Measurements from ENCODE around the gene PLXNA4.

- TF ChIP-seq MAFG (tag; conservative IDR thresholded peaks at IDR 0.05), result no peak
- no peak for TF ChIP-seq ARNT (IDR thresholded peaks at IDR 0.05)
- TF ChIP-seq, protein P1, sequence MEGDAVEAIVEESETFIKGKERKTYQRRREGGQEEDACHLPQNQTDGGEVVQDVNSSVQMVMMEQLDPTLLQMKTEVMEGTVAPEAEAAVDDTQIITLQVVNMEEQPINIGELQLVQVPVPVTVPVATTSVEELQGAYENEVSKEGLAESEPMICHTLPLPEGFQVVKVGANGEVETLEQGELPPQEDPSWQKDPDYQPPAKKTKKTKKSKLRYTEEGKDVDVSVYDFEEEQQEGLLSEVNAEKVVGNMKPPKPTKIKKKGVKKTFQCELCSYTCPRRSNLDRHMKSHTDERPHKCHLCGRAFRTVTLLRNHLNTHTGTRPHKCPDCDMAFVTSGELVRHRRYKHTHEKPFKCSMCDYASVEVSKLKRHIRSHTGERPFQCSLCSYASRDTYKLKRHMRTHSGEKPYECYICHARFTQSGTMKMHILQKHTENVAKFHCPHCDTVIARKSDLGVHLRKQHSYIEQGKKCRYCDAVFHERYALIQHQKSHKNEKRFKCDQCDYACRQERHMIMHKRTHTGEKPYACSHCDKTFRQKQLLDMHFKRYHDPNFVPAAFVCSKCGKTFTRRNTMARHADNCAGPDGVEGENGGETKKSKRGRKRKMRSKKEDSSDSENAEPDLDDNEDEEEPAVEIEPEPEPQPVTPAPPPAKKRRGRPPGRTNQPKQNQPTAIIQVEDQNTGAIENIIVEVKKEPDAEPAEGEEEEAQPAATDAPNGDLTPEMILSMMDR (IDR thresholded peaks at IDR 0.05 in 2 of 3, conservative IDR thresholded peaks at IDR 0.05 in 1 of 3; ENCODE audit: insufficient read depth in 2 of 3, low read depth in 1 of 3, low read length in 3 of 3), result no peak
- TF ChIP-seq, protein P2, sequence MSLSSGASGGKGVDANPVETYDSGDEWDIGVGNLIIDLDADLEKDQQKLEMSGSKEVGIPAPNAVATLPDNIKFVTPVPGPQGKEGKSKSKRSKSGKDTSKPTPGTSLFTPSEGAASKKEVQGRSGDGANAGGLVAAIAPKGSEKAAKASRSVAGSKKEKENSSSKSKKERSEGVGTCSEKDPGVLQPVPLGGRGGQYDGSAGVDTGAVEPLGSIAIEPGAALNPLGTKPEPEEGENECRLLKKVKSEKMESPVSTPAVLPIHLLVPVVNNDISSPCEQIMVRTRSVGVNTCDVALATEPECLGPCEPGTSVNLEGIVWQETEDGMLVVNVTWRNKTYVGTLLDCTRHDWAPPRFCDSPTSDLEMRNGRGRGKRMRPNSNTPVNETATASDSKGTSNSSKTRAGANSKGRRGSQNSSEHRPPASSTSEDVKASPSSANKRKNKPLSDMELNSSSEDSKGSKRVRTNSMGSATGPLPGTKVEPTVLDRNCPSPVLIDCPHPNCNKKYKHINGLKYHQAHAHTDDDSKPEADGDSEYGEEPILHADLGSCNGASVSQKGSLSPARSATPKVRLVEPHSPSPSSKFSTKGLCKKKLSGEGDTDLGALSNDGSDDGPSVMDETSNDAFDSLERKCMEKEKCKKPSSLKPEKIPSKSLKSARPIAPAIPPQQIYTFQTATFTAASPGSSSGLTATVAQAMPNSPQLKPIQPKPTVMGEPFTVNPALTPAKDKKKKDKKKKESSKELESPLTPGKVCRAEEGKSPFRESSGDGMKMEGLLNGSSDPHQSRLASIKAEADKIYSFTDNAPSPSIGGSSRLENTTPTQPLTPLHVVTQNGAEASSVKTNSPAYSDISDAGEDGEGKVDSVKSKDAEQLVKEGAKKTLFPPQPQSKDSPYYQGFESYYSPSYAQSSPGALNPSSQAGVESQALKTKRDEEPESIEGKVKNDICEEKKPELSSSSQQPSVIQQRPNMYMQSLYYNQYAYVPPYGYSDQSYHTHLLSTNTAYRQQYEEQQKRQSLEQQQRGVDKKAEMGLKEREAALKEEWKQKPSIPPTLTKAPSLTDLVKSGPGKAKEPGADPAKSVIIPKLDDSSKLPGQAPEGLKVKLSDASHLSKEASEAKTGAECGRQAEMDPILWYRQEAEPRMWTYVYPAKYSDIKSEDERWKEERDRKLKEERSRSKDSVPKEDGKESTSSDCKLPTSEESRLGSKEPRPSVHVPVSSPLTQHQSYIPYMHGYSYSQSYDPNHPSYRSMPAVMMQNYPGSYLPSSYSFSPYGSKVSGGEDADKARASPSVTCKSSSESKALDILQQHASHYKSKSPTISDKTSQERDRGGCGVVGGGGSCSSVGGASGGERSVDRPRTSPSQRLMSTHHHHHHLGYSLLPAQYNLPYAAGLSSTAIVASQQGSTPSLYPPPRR (CRISPR knock-in tag; IDR thresholded peaks at IDR 0.05; ENCODE audit: borderline replicate concordance), result no peak
- no peak for TF ChIP-seq NRF1 (conservative IDR thresholded peaks at IDR 0.05 in 1 of 2, IDR thresholded peaks at IDR 0.05 in 1 of 2)
- TF ChIP-seq ZNF318 (IDR thresholded peaks at IDR 0.05; ENCODE audit: borderline replicate concordance in 1 of 2, low read depth in 1 of 2), result no peak
- no peak for TF ChIP-seq ATF3 (IDR thresholded peaks at IDR 0.05)
- TF ChIP-seq ATF3 (CRISPR knock-in tag; conservative IDR thresholded peaks at IDR 0.05), result no peak
Measured at GRCh38 chr7:132232406-132232805, 343.9 kb downstream of the PLXNA4 start.
